ENCODE measurements around the gene SCYL1. TPM values are rescaled to one million over a fixed set of nuclear protein-coding genes. Genes with fewer than 3 reads are reported as not detected.

The SCYL1 gene
- total and polyA plus RNA-seq, 7 donors, result 66.9 to 106 (median 87.4) TPM

- TF ChIP-seq CTCF (IDR thresholded peaks at IDR 0.05), result no peak
- Histone ChIP-seq H3K4me1 (peaks cover 62% of the 10 kb centered on the region), H3K4me3 (no peak overlapping the region), H3K36me3 (ENCODE audit: insufficient read depth in 1 of 2, low read depth in 1 of 2) (no peaks in the 10 kb centered on the region), H3K27me3 (ENCODE audit: insufficient read depth in 3 of 3, low read length in 2 of 3) (no peaks in the 10 kb centered on the region), H3K9me3 (no peaks in the 10 kb centered on the region), H3K27ac (peak overlapping the region; percentile 99)
- ATAC-seq (no peak), DNase-seq (no peak)
- WGBS, 3 donors, result 70 to 73% (median 72%) methylated on average over 10 of the region's 10 CpGs
- intact Hi-C loops (cut with DNase I), result no loop called here
Measured at GRCh38 chr11:65486570-65487466, 38.1 kb upstream of the SCYL1 start.

GRCh38 chr11:65487467-65488272 lies 37.2 kb upstream of the SCYL1 start:
- no peak for TF ChIP-seq CTCF (IDR thresholded peaks at IDR 0.05)
- DNase-seq, result peak; percentile 96 to 97
- 4 to 7% (median 5%) methylated on average over 17 of the region's 17 CpGs for WGBS, 3 donors
- Histone ChIP-seq H3K4me1 (peaks cover 70% of the 10 kb centered on the region), H3K27ac (peak overlapping the region; percentile 99), H3K36me3 (ENCODE audit: insufficient read depth in 1 of 2, low read depth in 1 of 2) (no peaks in the 10 kb centered on the region), H3K4me3 (peak overlapping the region; percentile 43), H3K27me3 (ENCODE audit: insufficient read depth in 3 of 3, low read length in 2 of 3) (no peaks in the 10 kb centered on the region), H3K9me3 (no peaks in the 10 kb centered on the region)
- intact Hi-C loops (cut with DNase I), result no loop called here
- peak; percentile 70 to 77 (median 74) for ATAC-seq

- H3K27ac ChIP-seq, result peak overlapping the region; percentile 99
- DNase-seq (peak; percentile 65 to 75), ATAC-seq (no peak)
- H3K27me3 ChIP-seq (ENCODE audit: insufficient read depth in 3 of 3, low read length in 2 of 3), result no peaks in the 10 kb centered on the region
- peaks cover 77% of the 10 kb centered on the region for H3K4me1 ChIP-seq
- 39 to 48% (median 44%) methylated on average over 10 of the region's 10 CpGs for WGBS, 3 donors
- H3K36me3 ChIP-seq (ENCODE audit: insufficient read depth in 1 of 2, low read depth in 1 of 2), result no peaks in the 10 kb centered on the region
- no peak for TF ChIP-seq CTCF (IDR thresholded peaks at IDR 0.05)
- H3K9me3 ChIP-seq, result no peaks in the 10 kb centered on the region
- intact Hi-C loops (cut with DNase I), result no loop called here
- H3K4me3 ChIP-seq, result peak overlapping the region; percentile 43
Measured at GRCh38 chr11:65488273-65489034, 36.4 kb upstream of the SCYL1 start.

- Histone ChIP-seq H3K36me3 (ENCODE audit: insufficient read depth in 1 of 2, low read depth in 1 of 2) (no peaks in the 10 kb centered on the region), H3K27ac (peak overlapping the region; percentile 99), H3K4me3 (peak overlapping the region; percentile 4), H3K9me3 (no peaks in the 10 kb centered on the region), H3K4me1 (peaks cover 83% of the 10 kb centered on the region), H3K27me3 (ENCODE audit: insufficient read depth in 3 of 3, low read length in 2 of 3) (no peaks in the 10 kb centered on the region)
- ATAC-seq (peak in 1 of 4 donors; percentile 7), DNase-seq (peak; percentile 71 to 81)
- no peak for TF ChIP-seq CTCF (IDR thresholded peaks at IDR 0.05)
- 23 to 29% (median 26%) methylated on average over 10 of the region's 10 CpGs for WGBS, 3 donors
- intact Hi-C loops (cut with DNase I), result no loop called here
Measured at GRCh38 chr11:65489035-65489705, 35.7 kb upstream of the SCYL1 start.

Measured in psoas muscle (tissue), 8 donors.